ENCODE results near the gene PRSS23.
"Not testable (repeated sequence)": the region's sequence is repeated elsewhere in the genome, so short reads cannot be mapped to it uniquely, and the experiment has no call there.

The PRSS23 gene

DNA sequence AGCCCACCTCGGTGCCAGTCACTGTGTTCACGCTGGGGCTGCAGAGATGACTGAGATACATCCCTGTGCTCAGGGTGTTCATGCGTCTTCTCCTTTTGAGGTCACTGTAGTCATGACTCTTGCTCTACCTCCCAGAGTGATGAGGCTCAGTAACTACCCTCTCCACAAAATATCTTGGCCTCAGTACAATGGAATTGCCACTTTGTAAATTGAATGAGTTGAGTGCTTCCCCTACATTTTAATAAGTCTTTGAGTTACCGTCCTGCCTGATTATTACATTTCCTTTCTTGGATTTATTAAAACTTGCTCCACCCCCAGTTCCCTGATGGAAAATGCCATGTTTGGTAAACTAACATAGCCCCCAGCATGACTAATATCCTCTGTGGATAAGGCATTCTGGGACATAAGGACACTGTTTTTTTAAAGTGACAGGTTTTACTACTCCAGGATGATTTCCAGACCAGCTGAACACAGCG lies 15.9 kb downstream of the PRSS23 start:
- no peak for DNase-seq (ENCODE audit: low read depth)
- TF ChIP-seq, protein P1, sequence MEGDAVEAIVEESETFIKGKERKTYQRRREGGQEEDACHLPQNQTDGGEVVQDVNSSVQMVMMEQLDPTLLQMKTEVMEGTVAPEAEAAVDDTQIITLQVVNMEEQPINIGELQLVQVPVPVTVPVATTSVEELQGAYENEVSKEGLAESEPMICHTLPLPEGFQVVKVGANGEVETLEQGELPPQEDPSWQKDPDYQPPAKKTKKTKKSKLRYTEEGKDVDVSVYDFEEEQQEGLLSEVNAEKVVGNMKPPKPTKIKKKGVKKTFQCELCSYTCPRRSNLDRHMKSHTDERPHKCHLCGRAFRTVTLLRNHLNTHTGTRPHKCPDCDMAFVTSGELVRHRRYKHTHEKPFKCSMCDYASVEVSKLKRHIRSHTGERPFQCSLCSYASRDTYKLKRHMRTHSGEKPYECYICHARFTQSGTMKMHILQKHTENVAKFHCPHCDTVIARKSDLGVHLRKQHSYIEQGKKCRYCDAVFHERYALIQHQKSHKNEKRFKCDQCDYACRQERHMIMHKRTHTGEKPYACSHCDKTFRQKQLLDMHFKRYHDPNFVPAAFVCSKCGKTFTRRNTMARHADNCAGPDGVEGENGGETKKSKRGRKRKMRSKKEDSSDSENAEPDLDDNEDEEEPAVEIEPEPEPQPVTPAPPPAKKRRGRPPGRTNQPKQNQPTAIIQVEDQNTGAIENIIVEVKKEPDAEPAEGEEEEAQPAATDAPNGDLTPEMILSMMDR (IDR thresholded peaks at IDR 0.05; ENCODE audit: control insufficient read depth, extremely low read depth, insufficient read depth): no peak
- no peak overlapping the region for H3K4me3 ChIP-seq (ENCODE audit: low read depth, low read length)

DNA sequence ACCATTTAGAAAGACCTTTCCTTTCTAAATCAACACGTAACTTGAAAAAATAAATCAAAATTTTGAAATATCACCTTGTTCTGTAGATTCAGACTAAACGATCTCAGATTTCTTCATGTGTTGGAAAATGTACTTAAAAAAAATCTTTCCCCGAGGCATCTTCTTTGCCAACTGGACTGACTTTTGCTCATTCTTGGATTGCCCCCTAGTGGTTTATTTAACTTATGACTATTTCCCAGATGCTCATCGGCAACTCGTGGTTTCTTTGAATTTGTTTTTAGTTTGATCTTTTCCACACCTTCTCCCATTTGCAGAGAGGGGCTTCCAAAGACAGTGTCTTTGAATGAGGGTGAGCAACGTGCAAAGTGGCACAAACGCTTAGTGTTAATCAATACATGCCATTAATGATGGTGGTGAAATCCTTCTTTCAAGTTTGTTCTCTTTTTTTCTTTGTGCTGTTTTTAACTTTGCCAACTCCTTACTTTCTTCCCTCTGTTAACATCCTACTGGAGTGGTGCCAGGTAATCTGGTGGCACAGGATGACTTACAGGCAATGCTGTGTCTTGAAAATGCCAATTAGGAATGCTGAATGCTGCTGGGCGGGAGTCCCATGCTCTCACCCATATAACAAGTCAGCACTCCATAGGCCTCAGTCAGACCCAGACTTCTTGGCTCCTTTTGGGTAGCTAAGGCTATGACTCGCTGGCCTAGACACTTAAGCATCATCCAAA lies 18.3 kb downstream of the PRSS23 start:
- H3K4me3 ChIP-seq (ENCODE audit: low read depth, low read length): no peak overlapping the region
- TF ChIP-seq, protein P1 (IDR thresholded peaks at IDR 0.05; ENCODE audit: control insufficient read depth, extremely low read depth, insufficient read depth): peak; percentile 59
- DNase-seq (ENCODE audit: low read depth): peak; percentile 56

DNA sequence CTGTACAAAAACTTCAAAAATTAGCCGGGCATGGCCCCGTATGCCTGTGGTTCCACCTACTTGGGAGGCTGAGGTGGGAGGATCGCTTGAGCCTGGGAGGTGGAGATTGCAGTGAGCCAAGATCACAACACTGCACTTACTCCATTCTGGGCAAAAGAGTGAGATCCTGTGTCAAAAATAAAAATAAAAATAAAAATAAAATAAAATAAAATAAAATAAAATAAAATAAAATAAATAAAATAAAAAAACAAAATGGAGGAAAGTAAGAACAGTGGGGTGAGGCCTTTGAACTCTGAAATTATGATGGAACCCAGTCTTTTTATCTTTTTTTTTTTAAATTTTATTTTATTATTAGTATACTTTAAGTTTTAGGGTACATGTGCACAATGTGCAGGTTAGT lies 23.8 kb downstream of the PRSS23 start:
- not testable (repeated sequence) for DNase-seq (ENCODE audit: low read depth); H3K4me3 ChIP-seq (ENCODE audit: low read depth, low read length)

DNA sequence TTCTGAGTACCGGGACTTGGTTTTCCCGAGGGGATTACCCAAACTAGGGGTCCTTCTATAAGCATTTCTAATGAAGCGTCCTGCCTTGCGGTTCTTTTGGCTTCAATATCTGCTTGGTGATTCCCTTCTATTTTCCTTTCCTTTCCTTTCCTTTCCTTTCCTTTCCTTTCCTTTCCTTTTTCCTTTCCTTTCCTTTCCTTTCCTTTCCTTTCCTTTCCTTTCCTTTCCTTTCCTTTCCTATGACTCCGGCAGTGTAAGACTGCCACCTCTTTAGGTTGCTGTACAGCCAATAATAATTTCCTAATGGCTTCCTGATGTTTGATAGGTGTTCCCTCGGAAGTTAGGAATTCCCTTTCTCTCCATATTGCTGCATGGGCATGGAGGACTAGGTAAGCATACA lies 34.0 kb downstream of the PRSS23 start:
- not testable (repeated sequence) for DNase-seq (ENCODE audit: low read depth); H3K4me3 ChIP-seq (ENCODE audit: low read depth, low read length)

DNA sequence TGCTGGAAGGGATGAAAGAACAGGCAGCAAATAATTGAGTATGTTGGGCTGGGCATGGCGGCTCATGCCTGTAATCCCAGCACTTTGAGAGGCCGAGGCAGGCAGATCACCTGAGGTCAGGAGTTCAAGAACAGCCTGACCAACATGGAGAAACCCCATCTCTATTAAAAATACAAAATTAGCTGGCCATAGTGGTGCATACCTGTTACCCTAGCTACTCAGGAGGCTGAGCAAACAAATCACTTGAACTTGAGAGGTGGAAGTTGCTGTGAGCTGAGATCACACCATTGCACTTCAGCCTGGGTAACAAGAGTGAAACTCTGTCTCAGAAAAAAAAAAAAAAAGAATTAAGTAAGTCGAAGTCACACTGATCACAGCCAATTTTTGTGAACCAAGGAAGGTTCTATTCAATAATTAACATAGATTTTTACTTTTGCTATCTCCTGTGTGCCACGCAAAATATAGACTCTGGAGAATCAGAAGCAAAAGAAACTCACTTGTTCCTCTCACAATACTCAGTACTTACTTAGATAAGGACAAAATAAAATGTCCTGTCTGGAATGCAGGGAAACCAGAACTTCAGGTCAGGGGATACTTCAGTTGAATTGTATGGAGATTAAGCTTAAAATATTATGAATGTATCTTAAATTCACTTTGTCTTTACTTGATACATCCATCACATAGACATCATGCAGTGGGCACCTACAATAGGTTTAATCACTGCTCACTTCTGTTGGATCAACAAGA lies 44.6 kb downstream of the PRSS23 start:
- DNase-seq (ENCODE audit: low read depth): not testable (repeated sequence)

DNA sequence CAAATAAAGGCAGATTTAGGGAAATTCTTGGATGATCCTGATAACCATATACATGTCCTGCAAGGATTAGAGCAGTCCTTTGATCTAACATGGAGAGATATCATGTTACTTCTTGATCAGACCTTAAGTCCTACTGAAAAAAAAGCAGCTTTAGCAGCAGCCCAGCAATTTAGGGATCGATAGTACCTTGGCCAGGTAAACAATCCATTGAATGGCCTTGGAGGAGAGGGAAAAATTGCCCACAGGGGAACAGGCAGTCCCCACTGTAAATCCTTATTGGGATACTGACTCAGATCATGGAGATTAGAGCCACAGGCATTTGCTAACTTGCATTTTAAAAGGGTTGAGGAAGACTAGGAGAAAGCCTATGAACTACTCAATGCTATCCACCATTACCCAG lies 47.8 kb downstream of the PRSS23 start:
- TF ChIP-seq, protein P1 (IDR thresholded peaks at IDR 0.05; ENCODE audit: control insufficient read depth, extremely low read depth, insufficient read depth): no peak
- no peak for DNase-seq (ENCODE audit: low read depth)
- no peak overlapping the region for H3K4me3 ChIP-seq (ENCODE audit: low read depth, low read length)

More for the DNA sequence above, 44.6 kb downstream of the PRSS23 start:
- H3K4me3 ChIP-seq (ENCODE audit: low read depth, low read length): not testable (repeated sequence)

DNA sequence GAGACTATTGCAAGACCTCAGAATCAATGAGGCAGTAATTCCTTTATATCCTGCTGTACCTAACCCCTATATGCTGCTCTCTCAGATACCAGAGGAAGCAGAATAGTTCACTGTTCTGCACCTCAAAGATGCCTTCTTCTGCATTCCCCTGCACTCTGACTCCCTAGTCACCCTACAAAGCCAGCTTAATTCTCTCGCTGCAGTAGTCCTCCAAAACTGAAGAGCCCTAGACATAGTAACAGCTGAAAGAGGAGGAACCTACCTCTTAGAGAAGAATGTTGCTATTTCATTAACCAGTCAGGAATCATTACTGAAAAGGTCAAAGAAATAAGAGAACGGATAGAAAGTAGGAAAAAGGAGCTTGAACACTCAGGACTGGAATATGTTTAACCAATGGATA lies 49.3 kb downstream of the PRSS23 start:
- no peak for DNase-seq (ENCODE audit: low read depth)
- TF ChIP-seq, protein P1 (IDR thresholded peaks at IDR 0.05; ENCODE audit: control insufficient read depth, extremely low read depth, insufficient read depth): no peak
- no peak overlapping the region for H3K4me3 ChIP-seq (ENCODE audit: low read depth, low read length)
